Measurements from ENCODE around the gene ARL8B.

- TF ChIP-seq CTCF (IDR thresholded peaks at IDR 0.05) (no peak), POLR2A (IDR thresholded peaks at IDR 0.05) (no peak)
Measured at GRCh38 chr3:5140839-5141238, 18.7 kb downstream of the ARL8B start.

All from breast epithelium (tissue), 3 donors.